Calu3 (cell line): ENCODE measurements around the gene GALK2. TPM values are rescaled to one million over a fixed set of nuclear protein-coding genes. Genes with fewer than 3 reads are reported as not detected.

Experiments used
- BruUV-seq: library from RNA; stranded (reverse); fragments of 400-500 nt; replicated peaks from 2 replicates; lab custom pipeline; 2021; lab: Mats Ljungman, UMichigan
- CTCF ChIA-PET: fragments of 300-600 bp; sonication (Branson Sonifier 250); formaldehyde crosslinking; loops from one replicate; lab custom pipeline; 2022; ENCODE audit warnings: antibody characterized with exemption; lab: Charles Lee
- DNase-seq: peaks from one replicate; pipeline ENCODE4 v3.0.0; 2022
- H3K27ac Mint-ChIP-seq: one replicate; pipeline ENCODE4 v1.8.0; 2022; ENCODE audit warnings: mixed read lengths; ENCODE audit not compliant: unreplicated experiment
- H3K27me3 Mint-ChIP-seq: one replicate; pipeline ENCODE4 v1.8.0; 2022; ENCODE audit warnings: mixed read lengths; ENCODE audit not compliant: unreplicated experiment
- H3K36me3 Mint-ChIP-seq: one replicate; pipeline ENCODE4 v1.8.0; 2022; ENCODE audit warnings: mild to moderate bottlenecking, moderate library complexity, mixed read lengths; ENCODE audit not compliant: insufficient read depth, unreplicated experiment
- H3K4me1 Mint-ChIP-seq: one replicate; pipeline ENCODE4 v1.8.0; 2022; ENCODE audit warnings: mild to moderate bottlenecking, low read depth, mixed read lengths; ENCODE audit not compliant: unreplicated experiment
- H3K4me3 Mint-ChIP-seq: one replicate; pipeline ENCODE4 v1.8.0; 2022; ENCODE audit warnings: mild to moderate bottlenecking, low read depth, moderate library complexity, mixed read lengths; ENCODE audit not compliant: unreplicated experiment
- H3K9me3 Mint-ChIP-seq: one replicate; pipeline ENCODE4 v1.8.0; 2022; ENCODE audit warnings: low read depth, mixed read lengths; ENCODE audit not compliant: unreplicated experiment
- CTCF ChIP-seq: fragments of 200-600 bp; IDR thresholded peaks from one replicate; pipeline ENCODE4 v1.8.0; 2022; ENCODE audit warnings: antibody characterized with exemption; ENCODE audit not compliant: unreplicated experiment
- intact Hi-C: fragments of 100-400 bp; cut with micrococcal nuclease; formaldehyde crosslinking; loops from one replicate; pipeline ENCODE4 v1.10.0; 2022; ENCODE audit not compliant: unreplicated experiment
- total RNA-seq: library from RNA; stranded (reverse); gene quantifications from 2 replicates; pipeline ENCODE4 v1.2.3, GENCODE V29; 2022

GALK2 gene
- total RNA-seq, 1 experiment from 2014 or later, result 48.3 TPM

GRCh38 chr15:49330166-49330565, 160.1 kb downstream of the GALK2 start:
- TF ChIP-seq CTCF, result no peak
- Mint-ChIP-seq H3K9me3 (no peaks in the 10 kb centered on the region), H3K4me1 (no peaks in the 10 kb centered on the region), H3K36me3 (no peaks in the 10 kb centered on the region), H3K27ac (no peak overlapping the region), H3K27me3 (no peaks in the 10 kb centered on the region), H3K4me3 (no peak overlapping the region)
- CTCF ChIA-PET, result no interaction called here
- no peak for DNase-seq
- intact Hi-C loops, result no loop called here
- BruUV-seq, result no TSS peak

- no peak overlapping the region for H3K4me3 Mint-ChIP-seq
- peaks cover under 1% of the 10 kb centered on the region for H3K36me3 Mint-ChIP-seq
- no peak for DNase-seq
- intact Hi-C loops, result no loop called here
- H3K9me3 Mint-ChIP-seq, result no peaks in the 10 kb centered on the region
- no peak for TF ChIP-seq CTCF
- H3K4me1 Mint-ChIP-seq, result no peaks in the 10 kb centered on the region
- H3K27ac Mint-ChIP-seq, result no peak overlapping the region
- CTCF ChIA-PET, result no interaction called here
- no peaks in the 10 kb centered on the region for H3K27me3 Mint-ChIP-seq
- BruUV-seq, result no TSS peak
Observed at GRCh38 chr15:49331442-49331841, 161.4 kb downstream of the GALK2 start.

GRCh38 chr15:49331951-49332350, 161.9 kb downstream of the GALK2 start:
- no peak overlapping the region for H3K4me3 Mint-ChIP-seq
- no peak overlapping the region for H3K27ac Mint-ChIP-seq
- no peaks in the 10 kb centered on the region for H3K27me3 Mint-ChIP-seq
- intact Hi-C loops, result no loop called here
- BruUV-seq, result no TSS peak
- no peaks in the 10 kb centered on the region for H3K4me1 Mint-ChIP-seq
- peaks cover 5% of the 10 kb centered on the region for H3K36me3 Mint-ChIP-seq
- no peaks in the 10 kb centered on the region for H3K9me3 Mint-ChIP-seq
- CTCF ChIA-PET, result no interaction called here
- no peak for TF ChIP-seq CTCF
- DNase-seq, result no peak

GRCh38 chr15:49339656-49340055, 169.6 kb downstream of the GALK2 start:
- intact Hi-C loops, result no loop called here
- H3K36me3 Mint-ChIP-seq, result peaks cover 11% of the 10 kb centered on the region
- no peak overlapping the region for H3K27ac Mint-ChIP-seq
- no peak for TF ChIP-seq CTCF
- H3K9me3 Mint-ChIP-seq, result peaks cover 7% of the 10 kb centered on the region
- H3K4me3 Mint-ChIP-seq, result no peak overlapping the region
- no peaks in the 10 kb centered on the region for H3K4me1 Mint-ChIP-seq
- no peak for DNase-seq
- no peaks in the 10 kb centered on the region for H3K27me3 Mint-ChIP-seq
- no TSS peak for BruUV-seq
- CTCF ChIA-PET, result no interaction called here
